ENCODE results near the gene MAP3K12. TPM values are rescaled to one million over a fixed set of nuclear protein-coding genes. Genes with fewer than 3 reads are reported as not detected.

The MAP3K12 gene
- total and polyA plus RNA-seq, 2 experiments from 2014 or later, result 6.6 to 17.9 TPM

DNA sequence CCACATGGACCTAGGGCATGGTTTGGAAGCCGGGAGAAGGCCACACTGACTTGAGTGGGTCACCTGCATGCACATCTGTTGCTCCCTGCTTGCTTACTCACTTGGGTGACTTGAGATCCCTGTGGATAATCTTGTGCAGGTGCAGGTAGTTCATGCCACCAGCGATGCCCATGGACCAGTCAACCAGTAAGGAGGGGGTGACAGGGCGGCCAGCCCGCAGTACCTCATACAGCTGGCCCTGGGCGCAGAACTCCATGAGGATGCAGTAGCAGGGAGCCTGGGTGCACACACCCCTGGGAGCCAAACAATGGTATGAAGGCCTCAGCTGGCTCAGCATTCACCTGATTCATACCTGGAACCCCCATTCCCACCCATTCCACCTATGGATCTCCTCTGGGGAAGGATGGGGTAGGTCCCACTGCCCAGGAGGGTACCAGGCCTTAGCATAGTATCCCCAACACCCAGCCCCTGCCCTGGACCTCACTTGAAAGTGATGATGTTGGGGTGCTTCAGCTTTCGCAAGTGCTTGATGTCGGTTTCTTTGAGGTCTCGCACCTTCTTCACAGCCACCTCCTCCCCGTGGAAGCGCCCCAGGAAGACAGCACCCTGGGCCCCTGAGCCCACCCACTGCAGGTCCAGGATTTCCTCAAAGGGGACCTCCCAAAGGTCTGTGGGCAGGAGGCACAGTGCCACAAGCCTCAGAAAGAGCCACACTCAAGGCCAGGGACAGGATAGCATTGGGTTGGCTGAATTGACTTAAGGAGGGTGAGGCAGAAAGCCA, 13.1 kb downstream of the MAP3K12 start:
- H3K27me3 ChIP-seq (ENCODE audit: insufficient read depth), result no peaks in the 10 kb centered on the region
- no peak overlapping the region for H3K27ac ChIP-seq (ENCODE audit: low read depth)
- TF ChIP-seq, protein P1, sequence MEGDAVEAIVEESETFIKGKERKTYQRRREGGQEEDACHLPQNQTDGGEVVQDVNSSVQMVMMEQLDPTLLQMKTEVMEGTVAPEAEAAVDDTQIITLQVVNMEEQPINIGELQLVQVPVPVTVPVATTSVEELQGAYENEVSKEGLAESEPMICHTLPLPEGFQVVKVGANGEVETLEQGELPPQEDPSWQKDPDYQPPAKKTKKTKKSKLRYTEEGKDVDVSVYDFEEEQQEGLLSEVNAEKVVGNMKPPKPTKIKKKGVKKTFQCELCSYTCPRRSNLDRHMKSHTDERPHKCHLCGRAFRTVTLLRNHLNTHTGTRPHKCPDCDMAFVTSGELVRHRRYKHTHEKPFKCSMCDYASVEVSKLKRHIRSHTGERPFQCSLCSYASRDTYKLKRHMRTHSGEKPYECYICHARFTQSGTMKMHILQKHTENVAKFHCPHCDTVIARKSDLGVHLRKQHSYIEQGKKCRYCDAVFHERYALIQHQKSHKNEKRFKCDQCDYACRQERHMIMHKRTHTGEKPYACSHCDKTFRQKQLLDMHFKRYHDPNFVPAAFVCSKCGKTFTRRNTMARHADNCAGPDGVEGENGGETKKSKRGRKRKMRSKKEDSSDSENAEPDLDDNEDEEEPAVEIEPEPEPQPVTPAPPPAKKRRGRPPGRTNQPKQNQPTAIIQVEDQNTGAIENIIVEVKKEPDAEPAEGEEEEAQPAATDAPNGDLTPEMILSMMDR (conservative IDR thresholded peaks at IDR 0.05; ENCODE audit: low read depth in 2 of 2), result no peak
- Mint-ChIP-seq H3K4me1 (peaks cover 12% of the 10 kb centered on the region), H3K4me3 (no peak overlapping the region), H3K27me3 (ENCODE audit: insufficient read depth, low read depth, poor library complexity) (peaks cover 34% of the 10 kb centered on the region), H3K36me3 (ENCODE audit: low read depth) (peaks cover 53% of the 10 kb centered on the region), H3K27ac (no peak overlapping the region; the same call in 1 of the 2 replicates), H3K9me3 (no peaks in the 10 kb centered on the region; the same call in 2 of the 3 replicates)
- no peaks in the 10 kb centered on the region for H3K9me2 ChIP-seq (ENCODE audit: insufficient read depth)
- no peak for DNase-seq (ENCODE audit: low spot score)
- no peak overlapping the region for H3K4me2 ChIP-seq
- peaks cover 18% of the 10 kb centered on the region for H3F3A ChIP-seq (replicated peaks; ENCODE audit: low read depth)
- peaks cover 33% of the 10 kb centered on the region for H4K20me1 ChIP-seq (replicated peaks; ENCODE audit: insufficient read depth)
- no peak overlapping the region for H3K4me3 ChIP-seq
- H3K4me1 ChIP-seq (ENCODE audit: insufficient read depth), result no peaks in the 10 kb centered on the region; the same call in 1 of the 2 replicates
- H3K36me3 ChIP-seq (ENCODE audit: insufficient read depth), result peaks cover 4% of the 10 kb centered on the region; the same call in 1 of the 2 replicates
- H3K79me2 ChIP-seq (replicated peaks; ENCODE audit: insufficient read depth), result no peaks in the 10 kb centered on the region; the same call in 1 of the 2 replicates
- no peak overlapping the region for H2AFZ ChIP-seq
- no peak for ATAC-seq

DNA sequence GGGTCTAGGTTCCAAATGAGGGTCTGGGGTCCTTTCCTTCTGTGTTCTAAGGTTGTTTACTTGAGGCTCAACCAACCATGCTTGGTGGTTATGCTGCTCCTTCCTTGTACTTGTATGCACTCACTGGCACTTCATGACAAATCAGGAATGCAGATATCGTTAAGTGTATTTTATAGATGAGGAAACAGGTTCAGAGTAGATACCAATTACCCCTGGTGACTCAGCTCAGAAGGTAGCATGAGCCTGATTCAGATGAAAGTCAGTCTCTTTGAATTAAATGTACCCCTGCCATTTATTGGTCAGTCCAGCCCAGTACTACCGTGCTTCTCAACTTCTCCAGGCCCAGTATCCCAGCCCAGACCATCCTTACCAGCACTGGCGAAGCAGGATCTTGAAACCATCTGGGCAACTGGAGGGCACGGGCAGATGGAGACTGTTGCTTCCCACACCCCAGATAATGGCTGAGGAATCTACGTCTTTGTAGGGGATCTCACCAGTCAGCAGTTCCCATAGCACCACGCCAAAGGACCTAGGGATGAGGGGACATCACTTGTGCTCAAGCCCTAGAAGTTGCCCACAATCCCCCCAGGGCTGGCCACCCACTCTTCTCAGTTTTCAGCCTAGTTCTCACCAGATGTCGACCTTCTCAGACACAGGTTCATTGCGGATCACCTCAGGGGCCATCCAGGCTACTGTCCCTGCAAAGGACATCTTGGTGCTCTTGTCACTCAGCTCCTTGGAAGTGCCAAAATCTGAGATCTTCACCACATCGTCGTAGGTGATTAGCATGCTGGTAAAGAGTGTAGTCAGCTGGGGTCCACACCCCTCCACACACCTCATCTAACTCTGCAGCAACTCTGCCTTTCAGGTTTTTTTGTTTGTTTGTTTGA, 14.3 kb downstream of the MAP3K12 start:
- H3K4me1 ChIP-seq (ENCODE audit: insufficient read depth), result peaks cover 9% of the 10 kb centered on the region
- H4K20me1 ChIP-seq (replicated peaks; ENCODE audit: insufficient read depth), result peaks cover 40% of the 10 kb centered on the region
- no peaks in the 10 kb centered on the region for H3K27me3 ChIP-seq (ENCODE audit: insufficient read depth)
- no peak overlapping the region for H3K27ac Mint-ChIP-seq
- DNase-seq (ENCODE audit: low spot score), result no peak
- H3K4me3 ChIP-seq, result no peak overlapping the region
- peaks cover 17% of the 10 kb centered on the region for H3K4me1 Mint-ChIP-seq
- peaks cover 38% of the 10 kb centered on the region for H3K27me3 Mint-ChIP-seq (ENCODE audit: insufficient read depth, low read depth, poor library complexity)
- no peaks in the 10 kb centered on the region; the same call in 2 of the 3 replicates for H3K9me3 Mint-ChIP-seq
- H3K27ac ChIP-seq (ENCODE audit: low read depth), result no peak overlapping the region
- H3F3A ChIP-seq (replicated peaks; ENCODE audit: low read depth), result peaks cover 27% of the 10 kb centered on the region
- peaks cover 11% of the 10 kb centered on the region; the same call in 1 of the 2 replicates for H3K36me3 ChIP-seq (ENCODE audit: insufficient read depth)
- no peak overlapping the region for H3K4me3 Mint-ChIP-seq
- peaks cover 62% of the 10 kb centered on the region for H3K36me3 Mint-ChIP-seq (ENCODE audit: low read depth)
- H3K79me2 ChIP-seq (replicated peaks; ENCODE audit: insufficient read depth), result no peaks in the 10 kb centered on the region
- no peak overlapping the region for H2AFZ ChIP-seq
- H3K9me2 ChIP-seq (ENCODE audit: insufficient read depth), result no peaks in the 10 kb centered on the region
- no peak for ATAC-seq
- H3K4me2 ChIP-seq, result no peak overlapping the region
- TF ChIP-seq, protein P2, sequence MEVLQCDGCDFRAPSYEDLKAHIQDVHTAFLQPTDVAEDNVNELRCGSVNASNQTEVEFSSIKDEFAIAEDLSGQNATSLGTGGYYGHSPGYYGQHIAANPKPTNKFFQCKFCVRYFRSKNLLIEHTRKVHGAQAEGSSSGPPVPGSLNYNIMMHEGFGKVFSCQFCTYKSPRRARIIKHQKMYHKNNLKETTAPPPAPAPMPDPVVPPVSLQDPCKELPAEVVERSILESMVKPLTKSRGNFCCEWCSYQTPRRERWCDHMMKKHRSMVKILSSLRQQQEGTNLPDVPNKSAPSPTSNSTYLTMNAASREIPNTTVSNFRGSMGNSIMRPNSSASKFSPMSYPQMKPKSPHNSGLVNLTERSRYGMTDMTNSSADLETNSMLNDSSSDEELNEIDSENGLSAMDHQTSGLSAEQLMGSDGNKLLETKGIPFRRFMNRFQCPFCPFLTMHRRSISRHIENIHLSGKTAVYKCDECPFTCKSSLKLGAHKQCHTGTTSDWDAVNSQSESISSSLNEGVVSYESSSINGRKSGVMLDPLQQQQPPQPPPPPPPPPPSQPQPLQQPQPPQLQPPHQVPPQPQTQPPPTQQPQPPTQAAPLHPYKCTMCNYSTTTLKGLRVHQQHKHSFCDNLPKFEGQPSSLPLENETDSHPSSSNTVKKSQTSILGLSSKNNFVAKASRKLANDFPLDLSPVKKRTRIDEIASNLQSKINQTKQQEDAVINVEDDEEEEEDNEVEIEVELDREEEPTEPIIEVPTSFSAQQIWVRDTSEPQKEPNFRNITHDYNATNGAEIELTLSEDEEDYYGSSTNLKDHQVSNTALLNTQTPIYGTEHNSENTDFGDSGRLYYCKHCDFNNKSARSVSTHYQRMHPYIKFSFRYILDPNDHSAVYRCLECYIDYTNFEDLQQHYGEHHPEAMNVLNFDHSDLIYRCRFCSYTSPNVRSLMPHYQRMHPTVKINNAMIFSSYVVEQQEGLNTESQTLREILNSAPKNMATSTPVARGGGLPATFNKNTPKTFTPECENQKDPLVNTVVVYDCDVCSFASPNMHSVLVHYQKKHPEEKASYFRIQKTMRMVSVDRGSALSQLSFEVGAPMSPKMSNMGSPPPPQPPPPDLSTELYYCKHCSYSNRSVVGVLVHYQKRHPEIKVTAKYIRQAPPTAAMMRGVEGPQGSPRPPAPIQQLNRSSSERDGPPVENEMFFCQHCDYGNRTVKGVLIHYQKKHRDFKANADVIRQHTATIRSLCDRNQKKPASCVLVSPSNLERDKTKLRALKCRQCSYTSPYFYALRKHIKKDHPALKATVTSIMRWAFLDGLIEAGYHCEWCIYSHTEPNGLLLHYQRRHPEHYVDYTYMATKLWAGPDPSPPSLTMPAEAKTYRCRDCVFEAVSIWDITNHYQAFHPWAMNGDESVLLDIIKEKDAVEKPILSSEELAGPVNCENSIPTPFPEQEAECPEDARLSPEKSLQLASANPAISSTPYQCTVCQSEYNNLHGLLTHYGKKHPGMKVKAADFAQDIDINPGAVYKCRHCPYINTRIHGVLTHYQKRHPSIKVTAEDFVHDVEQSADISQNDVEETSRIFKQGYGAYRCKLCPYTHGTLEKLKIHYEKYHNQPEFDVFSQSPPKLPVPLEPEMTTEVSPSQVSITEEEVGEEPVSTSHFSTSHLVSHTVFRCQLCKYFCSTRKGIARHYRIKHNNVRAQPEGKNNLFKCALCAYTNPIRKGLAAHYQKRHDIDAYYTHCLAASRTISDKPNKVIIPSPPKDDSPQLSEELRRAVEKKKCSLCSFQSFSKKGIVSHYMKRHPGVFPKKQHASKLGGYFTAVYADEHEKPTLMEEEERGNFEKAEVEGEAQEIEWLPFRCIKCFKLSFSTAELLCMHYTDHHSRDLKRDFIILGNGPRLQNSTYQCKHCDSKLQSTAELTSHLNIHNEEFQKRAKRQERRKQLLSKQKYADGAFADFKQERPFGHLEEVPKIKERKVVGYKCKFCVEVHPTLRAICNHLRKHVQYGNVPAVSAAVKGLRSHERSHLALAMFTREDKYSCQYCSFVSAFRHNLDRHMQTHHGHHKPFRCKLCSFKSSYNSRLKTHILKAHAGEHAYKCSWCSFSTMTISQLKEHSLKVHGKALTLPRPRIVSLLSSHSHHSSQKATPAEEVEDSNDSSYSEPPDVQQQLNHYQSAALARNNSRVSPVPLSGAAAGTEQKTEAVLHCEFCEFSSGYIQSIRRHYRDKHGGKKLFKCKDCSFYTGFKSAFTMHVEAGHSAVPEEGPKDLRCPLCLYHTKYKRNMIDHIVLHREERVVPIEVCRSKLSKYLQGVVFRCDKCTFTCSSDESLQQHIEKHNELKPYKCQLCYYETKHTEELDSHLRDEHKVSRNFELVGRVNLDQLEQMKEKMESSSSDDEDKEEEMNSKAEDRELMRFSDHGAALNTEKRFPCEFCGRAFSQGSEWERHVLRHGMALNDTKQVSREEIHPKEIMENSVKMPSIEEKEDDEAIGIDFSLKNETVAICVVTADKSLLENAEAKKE (CRISPR knock-in tag; IDR thresholded peaks at IDR 0.05), result no peak
- TF ChIP-seq EZH2 (IDR thresholded peaks at IDR 0.05; ENCODE audit: low read depth, unreplicated experiment) (no peak), CREB1 (CRISPR knock-in tag; IDR thresholded peaks at IDR 0.05; ENCODE audit: low read depth) (no peak), STAT1 (IDR thresholded peaks at IDR 0.05; ENCODE audit: unreplicated experiment) (no peak), NANOG (IDR thresholded peaks at IDR 0.05; ENCODE audit: borderline replicate concordance) (no peak)
- TF ChIP-seq, protein P1 (conservative IDR thresholded peaks at IDR 0.05; ENCODE audit: low read depth in 2 of 2), result no peak

Measured in GM23338 (cell line).